Measurements from ENCODE around the gene RNASE8. TPM values are rescaled to one million over a fixed set of nuclear protein-coding genes. Genes with fewer than 3 reads are reported as not detected.
A peak's percentile ranks its signal among the peaks of the same experiment; 100 is the strongest.

The RNASE8 gene
- total and polyA plus RNA-seq, 9 donors, result not detected

DNA sequence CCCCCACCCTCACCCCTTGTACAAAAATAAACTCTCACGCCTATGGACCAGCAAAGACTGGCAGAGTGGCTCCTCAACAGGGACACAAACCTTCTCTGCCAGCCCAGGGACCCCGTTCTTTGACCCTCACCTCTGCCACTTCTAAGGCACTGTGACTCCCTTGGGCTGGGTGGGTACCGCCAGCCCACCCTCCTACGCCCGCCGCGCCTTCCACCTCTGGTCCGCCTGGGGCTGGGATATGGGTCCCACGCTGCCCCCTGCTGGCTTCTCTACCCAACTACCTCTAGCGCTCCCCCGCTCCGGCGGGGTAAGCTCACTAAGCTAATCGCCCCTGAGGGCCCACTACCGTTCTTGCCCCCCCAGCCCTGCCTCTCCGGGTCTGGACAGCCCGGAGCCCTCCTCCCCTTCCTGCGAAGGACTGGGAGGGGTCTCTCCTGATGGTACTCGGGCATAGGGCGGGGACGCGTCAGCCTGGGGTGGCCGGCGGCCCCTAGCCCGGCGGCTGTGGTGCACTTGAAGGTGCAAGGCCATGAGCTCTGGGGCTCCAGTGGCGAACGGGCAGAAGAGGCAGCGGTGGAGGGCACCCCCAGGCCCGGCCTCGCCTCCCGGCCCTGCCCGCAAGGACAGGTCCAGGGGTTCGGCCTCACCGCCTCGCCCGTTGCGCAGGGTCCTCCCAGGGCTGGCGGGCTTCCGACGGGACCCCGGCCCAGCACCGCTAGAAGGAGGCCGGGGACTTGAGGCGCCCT lies 32.7 kb downstream of the RNASE8 start:
- peak in 2 of 5 donors; percentile 51 to 61 for DNase-seq
- intact Hi-C loops (cut with DNase I), result loop anchor here in 3 of 4 donors (2.0 to 10.0 kb wide), 4 partner anchors 22 to 406 kb away; partner anchors contain the start of genes ANG (in 1 of the 3) and RNASE4 (in 1 of the 3)
- Histone ChIP-seq H3K9me3 (no peaks in the 10 kb centered on the region), H3K4me3 (no peak overlapping the region), H3K27ac (no peak overlapping the region), H3K27me3 (no peaks in the 10 kb centered on the region), H3K36me3 (no peaks in the 10 kb centered on the region), H3K4me1 (ENCODE audit: insufficient read depth) (no peaks in the 10 kb centered on the region)
- 88 to 91% (median 90%) methylated on average over 40 to 45 of the region's 45 CpGs for WGBS, 3 donors
- peak in 1 of 3 donors; percentile 22 for TF ChIP-seq CTCF (IDR thresholded peaks at IDR 0.05)
- TF ChIP-seq POLR2A (IDR thresholded peaks at IDR 0.05), result no peak

GRCh38 chr14:21090940-21091663 lies 33.5 kb downstream of the RNASE8 start:
- no peaks in the 10 kb centered on the region for H3K9me3 ChIP-seq
- H3K27me3 ChIP-seq, result no peaks in the 10 kb centered on the region
- no peak overlapping the region for H3K4me3 ChIP-seq
- intact Hi-C loops (cut with DNase I), result loop anchor here in 3 of 4 donors (2.0 to 10.0 kb wide), 4 partner anchors 22 to 406 kb away; partner anchors contain the start of genes ANG (in 1 of the 3) and RNASE4 (in 1 of the 3)
- H3K27ac ChIP-seq, result no peak overlapping the region
- WGBS, 3 donors, result 87 to 91% (median 87%) methylated on average over 45 of the region's 45 CpGs
- no peak for TF ChIP-seq POLR2A (IDR thresholded peaks at IDR 0.05)
- no peak for TF ChIP-seq EP300 (IDR thresholded peaks at IDR 0.05)
- no peak for TF ChIP-seq CTCF (IDR thresholded peaks at IDR 0.05)
- no peaks in the 10 kb centered on the region for H3K36me3 ChIP-seq
- no peaks in the 10 kb centered on the region for H3K4me1 ChIP-seq (ENCODE audit: insufficient read depth)
- peak in 1 of 5 donors; percentile 35 for DNase-seq

DNA sequence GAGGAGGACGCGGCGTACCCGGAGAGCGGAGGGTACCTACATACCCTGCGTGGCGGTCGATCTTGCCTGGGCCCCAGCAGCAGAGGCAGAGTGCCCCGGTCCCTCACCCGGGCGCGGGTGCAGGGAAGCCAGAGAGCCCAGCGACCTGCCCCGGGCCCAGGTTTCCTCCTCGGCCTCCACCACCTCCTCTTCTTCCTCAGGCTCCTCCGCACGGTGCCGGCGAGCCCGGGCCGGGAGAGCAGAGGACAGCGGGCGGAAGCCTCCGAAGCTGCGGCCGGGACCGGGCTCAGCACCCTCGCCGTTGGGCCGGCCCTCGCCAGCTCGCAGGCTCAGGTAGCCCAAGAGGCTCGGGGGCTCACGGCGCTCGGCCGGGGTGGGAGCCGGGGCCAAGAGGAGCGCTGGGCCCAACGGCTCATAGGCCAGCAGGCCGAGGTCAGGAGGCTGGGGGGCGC lies 34.2 kb downstream of the RNASE8 start:
- TF ChIP-seq CTCF (IDR thresholded peaks at IDR 0.05) (no peak), POLR2A (IDR thresholded peaks at IDR 0.05) (no peak), EP300 (IDR thresholded peaks at IDR 0.05) (no peak)
- H3K27ac ChIP-seq, result no peak overlapping the region
- WGBS, 3 donors, result 84 to 88% (median 87%) methylated on average over 21 to 42 of the region's 42 CpGs
- H3K36me3 ChIP-seq, result no peaks in the 10 kb centered on the region
- H3K4me3 ChIP-seq, result no peak overlapping the region
- H3K9me3 ChIP-seq, result no peaks in the 10 kb centered on the region
- intact Hi-C loops (cut with DNase I), result loop anchor here in 3 of 4 donors (2.0 to 10.0 kb wide), 5 partner anchors 21 to 407 kb away; partner anchors contain the start of genes ANG (in 1 of the 3), ARHGEF40 (in 1 of the 3) and RNASE4 (in 1 of the 3)
- no peaks in the 10 kb centered on the region for H3K4me1 ChIP-seq (ENCODE audit: insufficient read depth)
- H3K27me3 ChIP-seq, result no peaks in the 10 kb centered on the region
- DNase-seq, result no peak

DNA sequence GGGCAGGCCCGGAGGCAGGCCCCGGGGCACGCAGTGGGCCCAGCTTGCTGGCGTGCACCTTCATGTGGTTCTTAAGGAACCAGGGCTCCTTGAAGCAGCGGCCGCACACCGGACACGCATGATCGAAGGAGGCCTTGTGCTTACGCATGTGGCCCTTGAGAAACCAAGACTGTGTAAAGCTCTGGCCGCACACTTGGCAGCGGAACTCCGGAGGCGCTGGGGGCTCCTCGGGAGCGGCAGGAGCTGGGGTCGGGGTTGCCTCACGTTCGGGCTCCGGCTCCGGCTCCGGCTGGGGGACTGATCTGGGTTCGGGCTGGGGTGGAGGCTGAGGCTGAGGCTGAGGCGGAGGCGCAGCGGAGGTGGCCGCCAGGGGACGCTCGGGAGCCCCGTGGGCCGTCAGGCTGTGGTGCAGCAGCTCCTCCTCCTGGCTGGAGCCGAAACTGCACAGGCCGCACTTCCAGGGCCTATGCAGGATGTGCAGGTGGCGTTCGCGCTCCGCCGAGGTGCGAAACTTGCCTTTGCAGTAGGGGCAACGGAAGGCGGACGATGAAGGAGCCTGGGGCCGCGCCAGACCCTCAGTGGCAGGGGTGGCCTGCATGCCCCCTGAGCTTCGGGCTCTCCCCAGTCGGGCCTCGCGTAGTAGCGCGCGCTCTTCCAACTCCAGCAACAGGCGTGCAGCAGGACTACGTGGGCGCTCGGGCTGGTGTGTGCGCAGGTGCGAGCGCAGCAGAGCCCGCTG lies 34.8 kb downstream of the RNASE8 start:
- peak; percentile 99 to 100 (median 100) for TF ChIP-seq CTCF (IDR thresholded peaks at IDR 0.05)
- TF ChIP-seq EP300 (IDR thresholded peaks at IDR 0.05), result no peak
- peak; percentile 53 for TF ChIP-seq POLR2A (IDR thresholded peaks at IDR 0.05)
- H3K27ac ChIP-seq, result no peak overlapping the region
- 39 to 50% (median 40%) methylated on average over 39 to 59 of the region's 59 CpGs for WGBS, 3 donors
- H3K9me3 ChIP-seq, result no peaks in the 10 kb centered on the region
- no peaks in the 10 kb centered on the region for H3K4me1 ChIP-seq (ENCODE audit: insufficient read depth)
- no peaks in the 10 kb centered on the region for H3K27me3 ChIP-seq
- H3K4me3 ChIP-seq, result no peak overlapping the region
- H3K36me3 ChIP-seq, result no peaks in the 10 kb centered on the region
- intact Hi-C loops (cut with DNase I), result loop anchor here in 3 of 4 donors (2.0 to 10.0 kb wide), 4 partner anchors 22 to 408 kb away; partner anchors contain the start of genes ANG (in 1 of the 3), ARHGEF40 (in 1 of the 3) and RNASE4 (in 1 of the 3)
- DNase-seq, result peak; percentile 73 to 92 (median 89)
